GM21529 (cell line): ENCODE data around the gene TNFRSF9.
A peak's percentile ranks its signal among the peaks of the same experiment; 100 is the strongest.
"Not testable (repeated sequence)": the region's sequence is repeated elsewhere in the genome, so short reads cannot be mapped to it uniquely, and the experiment has no call there.

ENCODE experiments used
- ATAC-seq: cut with Tn5 transposase; IDR thresholded peaks from one replicate; pipeline ENCODE4 v1.9.1; 2021; ENCODE audit not compliant: unreplicated experiment

TNFRSF9 gene

GRCh38 chr1:7961216-7962013 lies 20.8 kb upstream of the TNFRSF9 start, which contains the start of gene PARK7:
Gene PARK7 (plus strand): TSS chr1:7961711. CDS start chr1:7962786, 1,075 bp downstream.
- peak; percentile 95 for ATAC-seq

GRCh38 chr1:7960867-7961215 lies 20.2 kb upstream of the TNFRSF9 start:
- no peak for ATAC-seq

- no peak for ATAC-seq
Observed at GRCh38 chr1:7960165-7960564, 19.5 kb upstream of the TNFRSF9 start.

GRCh38 chr1:7956218-7957032 lies 15.8 kb upstream of the TNFRSF9 start:
- ATAC-seq, result no peak

GRCh38 chr1:7954683-7955082 lies 14.0 kb upstream of the TNFRSF9 start:
- no peak for ATAC-seq

- peak; percentile 94 for ATAC-seq
Observed at GRCh38 chr1:7953850-7954609, 13.4 kb upstream of the TNFRSF9 start.

GRCh38 chr1:7952791-7953190 lies 12.2 kb upstream of the TNFRSF9 start:
- not testable (repeated sequence) for ATAC-seq

GRCh38 chr1:7948960-7949359 lies 8.3 kb upstream of the TNFRSF9 start:
- no peak for ATAC-seq

GRCh38 chr1:7943251-7943650 lies 2.6 kb upstream of the TNFRSF9 start:
- ATAC-seq, result no peak

- no peak for ATAC-seq
Observed at GRCh38 chr1:7942214-7942921, 1.7 kb upstream of the TNFRSF9 start.

GRCh38 chr1:7941437-7941793 lies 776 bp upstream of the TNFRSF9 start:
- no peak for ATAC-seq

- ATAC-seq, result no peak
Observed at GRCh38 chr1:7940034-7940433, 605 bp downstream of the TNFRSF9 start.

- no peak for ATAC-seq
Observed at GRCh38 chr1:7938070-7938469, 2.6 kb downstream of the TNFRSF9 start.

GRCh38 chr1:7932524-7933138 lies 8.0 kb downstream of the TNFRSF9 start:
- no peak for ATAC-seq

- ATAC-seq, result no peak
Observed at GRCh38 chr1:7931446-7931812, 9.2 kb downstream of the TNFRSF9 start.

- no peak for ATAC-seq
Observed at GRCh38 chr1:7930645-7931445, 9.8 kb downstream of the TNFRSF9 start.

- no peak for ATAC-seq
Observed at GRCh38 chr1:7929637-7930036, 11.0 kb downstream of the TNFRSF9 start.

GRCh38 chr1:7928247-7928646 lies 12.4 kb downstream of the TNFRSF9 start:
- ATAC-seq, result no peak

GRCh38 chr1:7927061-7927460 lies 13.6 kb downstream of the TNFRSF9 start:
- ATAC-seq, result not testable (repeated sequence)

- ATAC-seq, result no peak
Observed at GRCh38 chr1:7922301-7922700, 18.3 kb downstream of the TNFRSF9 start.
